ENCODE results near the gene RHOV.

Gene RHOV, protein sequence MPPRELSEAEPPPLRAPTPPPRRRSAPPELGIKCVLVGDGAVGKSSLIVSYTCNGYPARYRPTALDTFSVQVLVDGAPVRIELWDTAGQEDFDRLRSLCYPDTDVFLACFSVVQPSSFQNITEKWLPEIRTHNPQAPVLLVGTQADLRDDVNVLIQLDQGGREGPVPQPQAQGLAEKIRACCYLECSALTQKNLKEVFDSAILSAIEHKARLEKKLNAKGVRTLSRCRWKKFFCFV

DNA sequence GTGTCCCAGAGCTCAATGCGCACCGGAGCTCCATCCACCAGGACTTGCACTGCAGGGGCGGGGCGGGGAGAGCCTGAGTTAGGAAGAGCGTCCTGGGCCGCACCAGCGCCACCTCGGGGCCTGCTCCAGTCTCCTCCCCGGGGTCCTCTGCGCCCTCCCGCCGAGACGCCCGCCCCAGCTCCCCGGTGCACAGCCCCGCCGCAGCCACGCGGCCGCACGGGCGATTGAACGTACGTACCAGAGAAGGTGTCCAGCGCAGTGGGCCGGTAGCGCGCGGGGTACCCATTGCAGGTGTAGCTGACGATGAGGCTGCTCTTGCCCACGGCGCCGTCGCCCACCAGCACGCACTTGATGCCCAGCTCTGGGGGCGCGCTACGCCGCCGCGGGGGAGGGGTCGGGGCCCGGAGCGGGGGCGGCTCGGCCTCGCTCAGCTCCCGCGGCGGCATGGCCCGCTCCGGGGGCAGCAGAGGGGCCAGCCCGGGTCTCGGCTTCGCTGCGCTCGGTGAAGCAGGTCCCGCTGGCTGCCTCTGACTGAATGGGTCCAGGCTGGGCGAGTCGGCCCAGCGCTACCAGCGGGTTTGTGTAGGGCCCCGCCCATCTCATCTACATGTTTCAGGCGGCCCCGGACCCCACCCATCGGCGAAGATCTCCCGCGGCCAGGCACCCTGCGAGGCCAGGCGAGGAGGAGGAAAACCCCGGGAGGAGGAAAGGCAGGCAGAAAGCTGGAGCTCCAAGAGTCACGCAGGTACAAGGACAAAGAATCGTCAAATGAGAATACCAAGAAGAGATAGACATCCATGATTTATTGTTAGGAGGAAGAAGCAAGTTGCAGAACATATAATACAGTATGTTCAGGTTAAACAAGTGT is at the start of gene RHOV:
RHOV (minus strand) TSS at position 541 of the 868 bp plus-strand sequence; CDS start at position 446, 95 bp downstream.
- DNase-seq (ENCODE audit: low read depth): peak; percentile 35

GRCh38 chr15:40923551-40923950 is 49.5 kb upstream of the RHOV start:
- DNase-seq (ENCODE audit: low read depth): no peak

GRCh38 chr15:40922608-40923005 is 48.6 kb upstream of the RHOV start:
- no peak for DNase-seq (ENCODE audit: low read depth)

- DNase-seq (ENCODE audit: low read depth): no peak
Observed at GRCh38 chr15:40921949-40922607, 48.0 kb upstream of the RHOV start.

DNA sequence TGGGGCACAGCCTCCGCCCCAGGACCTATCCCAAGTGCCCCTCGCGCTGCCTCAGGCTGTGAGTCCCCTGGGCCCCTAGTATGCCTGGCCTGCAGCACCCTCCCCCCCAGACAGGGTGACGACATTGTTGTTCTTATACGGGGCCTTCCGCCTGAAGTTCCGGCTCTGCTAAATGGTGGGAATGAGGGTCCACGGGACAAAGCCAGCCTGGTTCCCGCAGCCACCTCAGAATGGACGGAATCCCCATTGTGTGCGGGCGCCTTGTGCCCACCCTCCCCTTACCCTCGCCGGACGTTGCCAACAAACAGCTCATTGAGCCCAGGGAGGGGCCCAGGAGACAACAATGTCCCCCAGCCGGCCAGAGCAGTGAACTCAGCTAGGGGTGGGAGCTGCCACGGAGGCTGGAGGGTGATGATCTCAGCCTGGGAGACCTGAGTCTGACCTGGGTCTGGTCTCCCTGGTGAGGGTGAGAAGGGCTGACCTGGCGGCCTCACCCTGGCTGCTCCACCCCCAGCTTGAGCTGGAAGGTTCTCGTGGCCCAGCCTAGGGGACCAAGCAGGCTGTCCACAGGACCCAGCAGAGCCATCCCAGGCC is 44.9 kb upstream of the RHOV start:
- DNase-seq (ENCODE audit: low read depth): no peak

DNA sequence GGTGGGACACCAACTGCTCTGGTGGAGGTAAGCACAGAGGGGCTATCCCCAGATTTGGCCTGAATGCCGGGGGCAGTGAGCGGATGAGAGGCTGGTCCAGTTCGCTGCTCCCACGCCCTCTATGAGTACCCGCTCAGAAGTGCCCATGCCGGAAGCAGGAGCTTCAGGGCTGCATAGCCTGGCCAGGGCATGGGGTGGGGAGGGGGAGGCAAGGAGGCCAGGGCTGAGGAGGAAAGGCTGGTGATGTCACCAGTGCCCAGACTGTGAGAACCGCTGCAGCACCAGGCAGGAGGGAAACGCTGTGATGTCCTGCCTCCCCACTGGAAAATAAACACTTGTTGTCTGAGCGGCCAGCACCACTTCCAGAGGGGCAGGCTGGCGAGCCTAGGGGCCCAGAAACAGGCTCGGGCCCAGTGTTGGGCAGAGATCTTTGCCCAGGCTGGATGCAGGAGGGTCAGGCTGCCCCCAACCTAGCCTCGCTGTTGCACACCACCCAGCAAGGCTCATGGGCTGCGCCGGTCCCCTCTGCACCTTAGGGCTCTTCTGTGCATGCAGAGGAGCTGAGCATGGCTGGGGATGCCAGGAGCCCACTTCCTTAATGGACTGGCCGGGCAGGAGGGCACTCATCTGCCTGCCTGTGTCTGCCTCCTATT is 44.2 kb upstream of the RHOV start:
- no peak for DNase-seq (ENCODE audit: low read depth)

GRCh38 chr15:40917585-40917984 is 43.6 kb upstream of the RHOV start:
- no peak for DNase-seq (ENCODE audit: low read depth)

DNA sequence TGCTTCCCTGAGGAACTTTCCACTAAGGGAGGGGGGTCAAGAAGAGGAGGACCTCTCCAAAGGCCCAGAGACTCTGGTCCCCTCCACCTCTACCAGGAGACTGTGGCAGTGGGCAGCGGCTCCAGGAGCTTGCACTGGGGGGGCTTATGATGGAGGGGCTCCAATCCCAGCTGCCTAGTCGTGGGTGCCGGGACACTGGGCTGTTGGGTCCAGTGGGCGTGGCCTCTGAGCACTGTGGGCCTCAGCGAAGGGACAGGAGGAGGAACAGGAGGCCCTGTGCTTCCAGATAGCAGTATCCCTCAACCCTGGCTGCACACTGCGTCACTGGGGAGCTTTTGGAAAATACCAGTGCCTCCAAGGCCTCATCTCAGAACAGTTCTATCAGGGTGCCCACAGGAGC is 41.6 kb upstream of the RHOV start:
- DNase-seq (ENCODE audit: low read depth): no peak

DNA sequence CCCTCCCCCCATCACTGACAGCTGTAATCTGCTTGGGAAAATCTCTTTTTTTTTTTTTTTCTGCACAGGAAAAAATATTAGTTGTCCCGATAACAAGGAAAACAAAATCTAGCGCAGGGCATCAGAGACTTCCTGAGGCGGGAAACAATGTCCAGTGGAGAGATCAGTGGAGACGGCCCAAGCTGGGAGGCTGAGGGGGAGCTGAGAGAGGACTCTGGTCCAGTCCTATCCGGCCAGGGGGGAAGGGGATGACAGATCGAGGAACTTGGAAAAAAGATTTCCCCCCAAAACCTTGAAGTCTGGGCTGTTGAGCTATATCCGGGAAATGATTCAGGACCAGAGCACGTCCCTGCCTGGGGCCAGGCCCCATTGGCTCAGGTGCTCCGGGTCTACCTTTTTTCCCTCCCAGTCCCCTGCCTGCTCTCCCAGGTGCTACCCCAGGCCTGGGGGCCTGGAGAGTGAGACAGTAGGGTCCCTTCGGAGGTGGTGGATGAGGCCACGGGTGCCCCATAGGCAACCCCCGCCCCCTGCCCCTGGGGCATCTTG is 41.2 kb upstream of the RHOV start:
- DNase-seq (ENCODE audit: low read depth): no peak

GRCh38 chr15:40914486-40914885 is 40.5 kb upstream of the RHOV start:
- DNase-seq (ENCODE audit: low read depth): no peak

- no peak for DNase-seq (ENCODE audit: low read depth)
Observed at GRCh38 chr15:40914013-40914412, 40.0 kb upstream of the RHOV start.

GRCh38 chr15:40912478-40912877 is 38.4 kb upstream of the RHOV start:
- no peak for DNase-seq (ENCODE audit: low read depth)

DNA sequence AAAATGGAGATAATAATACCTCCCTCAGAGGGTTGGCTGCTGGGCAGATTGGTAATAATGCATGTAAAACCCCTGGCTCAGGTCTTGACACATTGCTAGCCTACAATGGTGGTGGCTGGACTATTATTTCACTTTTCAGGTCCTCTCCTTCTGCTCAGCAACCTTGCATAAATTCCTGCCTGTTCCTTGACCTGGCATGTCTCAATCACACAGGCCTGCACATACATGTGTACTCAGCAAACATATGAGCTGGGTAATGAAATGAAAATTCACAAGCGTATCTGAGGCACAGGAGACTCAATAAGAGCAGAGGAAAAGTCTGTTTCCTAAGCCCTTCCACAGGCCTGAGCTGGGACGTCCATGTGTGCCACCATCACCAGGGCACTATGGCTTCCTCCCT is 37.7 kb upstream of the RHOV start:
- DNase-seq (ENCODE audit: low read depth): no peak

GRCh38 chr15:40911141-40911540 is 37.1 kb upstream of the RHOV start:
- DNase-seq (ENCODE audit: low read depth): no peak

GRCh38 chr15:40909662-40910630 is 35.9 kb upstream of the RHOV start:
- DNase-seq (ENCODE audit: low read depth): no peak

DNA sequence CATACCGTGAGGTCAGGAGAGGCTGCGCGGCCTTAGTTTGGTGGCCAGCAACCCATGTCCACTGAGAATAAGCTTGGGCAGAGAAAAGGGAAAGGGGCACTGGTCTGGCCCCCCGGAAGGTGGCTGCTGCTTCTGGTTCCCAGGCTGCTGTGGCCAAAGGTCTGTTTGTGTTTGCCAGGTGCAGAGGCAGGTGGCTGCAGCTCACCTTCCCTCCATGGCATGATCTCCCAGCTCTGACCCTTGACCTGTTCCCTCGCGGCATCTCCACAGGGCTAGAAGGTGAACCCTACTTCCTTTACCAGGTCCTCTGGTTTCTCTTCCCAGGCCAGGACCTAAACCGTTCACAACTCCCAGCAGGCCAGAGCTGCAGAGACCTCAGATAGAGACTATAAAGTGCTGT is 34.1 kb upstream of the RHOV start:
- no peak for DNase-seq (ENCODE audit: low read depth)

- DNase-seq (ENCODE audit: low read depth): peak; percentile 45
Observed at GRCh38 chr15:40906991-40907802, 33.2 kb upstream of the RHOV start.

DNA sequence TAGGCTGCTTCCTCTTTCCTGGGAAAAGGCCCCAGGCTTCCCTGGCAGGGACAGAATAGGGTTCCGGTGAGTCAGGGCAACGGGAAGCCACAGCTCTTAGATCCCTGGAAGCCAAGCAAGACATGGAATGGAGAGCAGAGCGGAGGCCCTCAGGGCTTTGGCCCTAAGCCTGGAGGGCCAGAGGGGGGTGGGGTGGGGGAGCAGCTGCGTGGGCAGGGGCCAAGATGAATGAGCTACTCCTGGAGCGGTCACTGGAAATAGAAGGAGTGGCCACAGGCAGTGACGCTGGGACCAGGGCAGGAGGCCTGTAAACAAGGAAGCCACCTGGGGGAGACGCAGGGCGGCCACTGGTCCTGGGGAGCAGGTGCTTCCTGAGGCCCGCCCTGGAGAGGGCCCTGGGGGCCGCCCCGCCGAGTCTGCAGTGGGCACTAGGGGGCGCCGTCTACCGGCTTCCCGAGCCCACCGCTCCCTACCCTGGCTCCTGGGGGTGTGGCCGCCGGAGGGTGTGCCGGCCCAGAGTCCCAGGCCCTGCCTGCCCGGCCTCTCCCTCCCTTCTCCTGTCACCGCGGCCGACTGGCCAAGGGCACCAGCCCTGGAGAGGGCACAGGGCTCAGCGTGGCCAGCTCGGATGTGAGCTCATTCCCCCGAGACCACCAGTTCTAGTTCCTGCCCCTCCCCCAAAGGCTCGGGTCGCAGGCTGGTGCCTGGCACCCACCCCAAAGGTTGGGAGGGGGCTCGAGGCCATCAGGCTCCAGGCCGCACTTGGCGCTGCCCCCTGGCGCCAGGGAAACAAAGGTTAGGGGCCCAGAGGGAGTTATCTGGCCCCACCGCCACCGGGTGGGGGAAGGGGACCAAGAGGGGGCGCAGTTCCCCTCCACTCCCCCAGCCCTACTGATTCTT is 32.3 kb upstream of the RHOV start:
- DNase-seq (ENCODE audit: low read depth): peak; percentile 55
